ENCODE measurements around the gene PLXNB2.
"Not testable (repeated sequence)": the region's sequence is repeated elsewhere in the genome, so short reads cannot be mapped to it uniquely, and the experiment has no call there.

PLXNB2 gene

GRCh38 chr22:50278461-50278860, 29.0 kb downstream of the PLXNB2 start:
- no peak for DNase-seq

GRCh38 chr22:50277761-50278160, 29.7 kb downstream of the PLXNB2 start:
- no peak for DNase-seq

- DNase-seq, result no peak
These were observed 31.3 kb downstream of the PLXNB2 start for GRCh38 chr22:50276143-50276542.

- DNase-seq, result no peak
These were observed 32.0 kb downstream of the PLXNB2 start for GRCh38 chr22:50275181-50276055.

GRCh38 chr22:50274771-50275170, 32.7 kb downstream of the PLXNB2 start:
- no peak for DNase-seq

GRCh38 chr22:50274311-50274710, 33.1 kb downstream of the PLXNB2 start:
- DNase-seq, result no peak

- DNase-seq, result not testable (repeated sequence)
These were observed 33.7 kb downstream of the PLXNB2 start for GRCh38 chr22:50273781-50274180.

- DNase-seq, result not testable (repeated sequence)
These were observed 34.1 kb downstream of the PLXNB2 start for GRCh38 chr22:50273352-50273751.

GRCh38 chr22:50272044-50272802, 35.2 kb downstream of the PLXNB2 start:
- no peak for DNase-seq

- DNase-seq, result no peak
These were observed 35.9 kb downstream of the PLXNB2 start for GRCh38 chr22:50271519-50271970.

- no peak for DNase-seq
These were observed 36.6 kb downstream of the PLXNB2 start for GRCh38 chr22:50270666-50271394.

GRCh38 chr22:50269970-50270665, 37.3 kb downstream of the PLXNB2 start, which contains the start of gene MAPK11:
Gene MAPK11, minus strand, starts transcription at chr22:50270380. Its CDS starts 88 bp downstream, at chr22:50270292.
- DNase-seq, result no peak

- no peak for DNase-seq
These were observed 37.9 kb downstream of the PLXNB2 start for GRCh38 chr22:50269573-50269969.

GRCh38 chr22:50268655-50269113, 38.8 kb downstream of the PLXNB2 start:
- no peak for DNase-seq

- no peak for DNase-seq
These were observed 39.7 kb downstream of the PLXNB2 start for GRCh38 chr22:50267591-50268390.

- DNase-seq, result no peak
These were observed 40.5 kb downstream of the PLXNB2 start for GRCh38 chr22:50266994-50267393.

- no peak for DNase-seq
These were observed 42.3 kb downstream of the PLXNB2 start for GRCh38 chr22:50264946-50265669.

GRCh38 chr22:50264104-50264745, 43.2 kb downstream of the PLXNB2 start:
- DNase-seq, result no peak

GRCh38 chr22:50262973-50263617, 44.4 kb downstream of the PLXNB2 start:
- no peak for DNase-seq

GRCh38 chr22:50262460-50262911, 45.0 kb downstream of the PLXNB2 start:
- no peak for DNase-seq
